GM19099 (cell line): Measurements from ENCODE around the gene GUCA2A.

Source experiments
- POLR2A ChIP-seq: IDR thresholded peaks from 3 replicates; pipeline ENCODE4 v1.6.1; 2011; ENCODE audit warnings: low read depth; ENCODE audit not compliant: insufficient read length; ENCODE audit errors: extremely low read depth

GUCA2A gene

DNA sequence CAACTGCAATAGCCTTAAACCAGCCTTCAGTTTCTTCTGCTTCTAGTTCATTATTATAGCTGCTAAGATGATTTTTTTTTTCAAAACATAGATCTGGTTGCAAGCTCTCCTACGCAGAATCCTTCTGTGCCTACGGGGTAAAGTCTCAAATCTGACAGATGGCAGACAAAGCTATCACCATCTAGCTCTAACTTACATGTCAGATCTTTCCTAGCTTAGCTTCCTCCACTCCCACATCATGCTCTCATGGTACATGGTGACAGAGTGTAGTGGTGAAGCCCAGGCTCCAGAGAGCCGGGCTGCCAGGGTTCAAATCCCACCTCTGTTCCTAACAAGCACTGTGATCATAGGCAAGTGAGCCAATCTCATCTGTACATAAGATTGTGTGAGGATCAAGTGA lies 35.6 kb downstream of the GUCA2A start:
- no peak for TF ChIP-seq POLR2A

DNA sequence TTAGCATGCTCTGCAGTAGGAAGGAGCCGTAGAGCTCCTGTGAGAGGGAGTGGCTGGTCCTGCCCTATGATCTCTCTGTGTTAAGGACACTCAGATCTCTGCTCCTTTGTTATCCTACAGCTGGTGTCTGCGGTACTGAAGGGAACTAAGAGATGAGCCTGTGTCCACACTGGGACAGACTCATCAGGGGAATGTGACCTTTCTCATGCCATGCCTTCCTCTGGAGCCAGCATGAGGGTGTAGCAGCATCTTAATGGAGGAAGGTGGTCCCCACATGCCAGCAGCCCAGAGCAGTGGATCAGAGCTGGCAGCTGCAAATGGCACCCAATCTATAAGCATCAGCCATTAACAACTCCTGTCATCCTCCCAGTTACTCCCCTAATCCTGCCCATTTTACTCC lies 36.0 kb downstream of the GUCA2A start:
- TF ChIP-seq POLR2A, result no peak

DNA sequence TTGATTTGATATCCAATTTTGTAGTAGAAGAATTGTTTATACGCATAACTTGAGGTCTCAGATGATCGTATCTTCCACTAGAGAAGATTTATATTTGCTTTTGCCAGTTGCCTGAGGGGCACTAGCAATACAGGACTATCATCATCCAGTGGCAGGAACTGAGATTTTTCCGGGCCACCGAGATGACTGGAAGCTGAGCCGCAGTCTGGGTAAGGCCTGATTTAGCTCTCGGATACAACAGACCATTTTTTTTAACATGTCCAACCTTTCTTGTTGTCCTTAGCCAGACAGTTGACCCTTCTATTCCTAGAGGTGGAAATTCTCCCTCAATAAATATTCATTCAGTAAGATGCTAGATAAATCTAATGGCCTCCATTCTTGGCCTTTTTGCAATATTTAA lies 36.8 kb downstream of the GUCA2A start:
- TF ChIP-seq POLR2A, result no peak

DNA sequence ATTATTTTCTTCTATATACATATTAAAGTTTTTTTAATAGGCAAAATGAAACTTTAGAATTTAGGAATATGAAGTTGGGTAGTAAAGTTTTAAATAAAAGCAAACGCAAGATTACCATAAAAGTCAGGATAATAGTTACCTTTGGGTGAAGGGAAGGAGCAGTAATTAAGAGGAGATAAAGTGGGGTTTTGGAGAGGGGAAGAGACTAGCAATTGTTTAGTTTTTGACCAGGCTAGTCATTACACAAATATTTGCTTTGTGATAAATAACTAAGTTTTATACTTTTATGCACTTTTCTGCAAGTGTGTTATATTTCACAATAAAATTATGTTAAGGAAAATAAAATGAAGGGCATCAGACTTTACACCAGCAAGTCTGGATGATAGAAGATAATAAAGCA lies 39.0 kb downstream of the GUCA2A start:
- TF ChIP-seq POLR2A, result no peak

DNA sequence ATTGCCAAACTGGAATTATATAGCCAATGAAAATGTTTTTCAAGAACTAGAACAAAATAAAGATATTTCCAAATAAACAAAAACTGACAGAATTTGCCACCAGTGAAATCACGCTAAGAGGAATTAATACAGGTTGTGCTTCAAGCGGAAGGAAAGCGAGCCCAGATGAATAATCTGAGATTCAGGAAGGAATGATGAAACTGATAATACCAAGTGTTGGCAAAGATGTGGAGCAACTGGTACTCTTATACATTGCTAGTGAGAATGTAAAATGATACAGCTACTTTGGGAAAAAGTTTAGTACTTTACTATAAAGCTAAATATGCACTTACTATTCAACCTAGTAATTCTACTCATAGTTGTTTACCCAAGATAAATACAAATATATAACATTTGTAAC lies 42.1 kb downstream of the GUCA2A start:
- TF ChIP-seq POLR2A, result no peak

DNA sequence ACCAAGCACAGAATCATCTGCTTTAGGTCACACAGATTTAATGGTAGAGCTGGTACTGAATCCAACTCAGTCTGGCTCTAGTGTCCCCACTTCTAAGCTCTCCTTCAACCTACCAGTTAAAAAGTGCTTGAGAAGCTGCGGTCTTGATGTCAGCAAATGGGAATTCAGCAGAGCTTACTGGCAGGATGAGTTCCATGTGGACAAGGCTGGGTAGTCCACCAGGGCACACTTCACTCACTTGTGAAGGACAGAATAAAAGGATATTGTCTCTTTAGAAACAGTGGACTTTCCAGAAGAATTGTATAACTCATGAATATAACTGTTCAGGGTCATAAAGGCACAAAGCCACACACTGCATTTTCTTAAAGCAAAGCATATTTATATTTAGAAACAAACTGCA lies 46.4 kb downstream of the GUCA2A start:
- no peak for TF ChIP-seq POLR2A

DNA sequence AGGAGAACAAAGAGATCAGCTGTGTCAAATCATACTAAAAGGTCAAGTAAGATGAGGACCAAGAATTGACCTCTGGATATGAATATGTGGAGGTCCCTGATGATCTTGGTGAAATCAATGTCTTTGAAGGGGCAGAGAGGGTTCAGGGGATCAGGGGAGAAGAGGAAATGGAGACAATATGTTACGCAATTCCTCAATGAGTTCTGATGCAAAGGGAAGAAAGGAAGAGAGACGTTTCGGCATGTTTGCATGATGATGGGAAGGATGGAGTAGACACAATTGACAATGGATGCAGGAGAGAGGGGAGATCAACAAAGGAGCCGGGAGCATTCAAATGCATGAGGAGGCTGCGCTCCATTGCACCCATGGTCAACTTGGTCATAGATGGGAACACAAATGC lies 47.3 kb downstream of the GUCA2A start:
- TF ChIP-seq POLR2A, result no peak

DNA sequence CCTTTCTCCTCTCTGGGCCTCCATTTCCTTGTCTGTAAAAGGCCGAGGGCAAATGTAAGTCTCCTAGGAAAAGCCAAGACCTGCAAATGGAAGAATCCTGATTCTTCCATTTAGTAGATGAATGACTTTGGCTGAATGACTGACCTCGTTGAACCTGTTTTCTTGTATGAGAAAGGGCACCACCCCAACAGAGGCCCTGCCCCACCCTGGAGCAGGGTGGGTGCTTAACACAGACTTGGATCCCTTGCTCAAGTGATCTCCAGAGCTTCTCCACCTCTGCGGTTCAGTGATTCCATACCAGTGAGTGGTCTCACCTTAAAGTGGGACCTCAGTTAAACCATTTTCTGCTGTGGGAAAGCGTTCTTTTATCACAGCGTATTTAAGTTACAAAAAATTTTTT lies 50.3 kb downstream of the GUCA2A start:
- TF ChIP-seq POLR2A, result no peak
